Activated naive CD4-positive, alpha-beta T cell treated with anti-CD3 and anti-CD28 coated beads, Interleukin-2, amount 50 U/mL, for 16 hours (primary cell): Measurements from ENCODE around the gene LIPT2.

ENCODE experiments used
- DNase-seq: peaks from one replicate; pipeline ENCODE4 v3.0.0-alpha.2; 2020

LIPT2 gene

DNA sequence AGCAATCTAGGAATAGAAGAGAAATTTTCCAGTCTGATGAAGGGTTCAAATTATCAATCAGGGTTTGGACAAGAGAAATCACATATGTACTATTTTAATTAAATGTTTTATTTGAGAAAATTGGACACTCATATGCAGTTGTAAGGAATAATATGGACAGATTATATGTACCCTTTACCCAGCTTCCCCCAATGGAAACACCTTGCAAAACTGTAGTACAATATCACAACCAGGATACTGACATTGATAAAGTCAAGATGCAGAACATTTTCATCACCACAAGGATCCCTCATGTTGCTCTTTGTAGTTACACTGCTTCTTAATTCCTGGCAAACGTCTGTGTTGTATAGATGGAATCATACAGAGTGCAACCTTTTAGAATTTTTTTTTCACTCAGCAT lies 1.4 kb upstream of the LIPT2 start:
- DNase-seq, result no peak

DNA sequence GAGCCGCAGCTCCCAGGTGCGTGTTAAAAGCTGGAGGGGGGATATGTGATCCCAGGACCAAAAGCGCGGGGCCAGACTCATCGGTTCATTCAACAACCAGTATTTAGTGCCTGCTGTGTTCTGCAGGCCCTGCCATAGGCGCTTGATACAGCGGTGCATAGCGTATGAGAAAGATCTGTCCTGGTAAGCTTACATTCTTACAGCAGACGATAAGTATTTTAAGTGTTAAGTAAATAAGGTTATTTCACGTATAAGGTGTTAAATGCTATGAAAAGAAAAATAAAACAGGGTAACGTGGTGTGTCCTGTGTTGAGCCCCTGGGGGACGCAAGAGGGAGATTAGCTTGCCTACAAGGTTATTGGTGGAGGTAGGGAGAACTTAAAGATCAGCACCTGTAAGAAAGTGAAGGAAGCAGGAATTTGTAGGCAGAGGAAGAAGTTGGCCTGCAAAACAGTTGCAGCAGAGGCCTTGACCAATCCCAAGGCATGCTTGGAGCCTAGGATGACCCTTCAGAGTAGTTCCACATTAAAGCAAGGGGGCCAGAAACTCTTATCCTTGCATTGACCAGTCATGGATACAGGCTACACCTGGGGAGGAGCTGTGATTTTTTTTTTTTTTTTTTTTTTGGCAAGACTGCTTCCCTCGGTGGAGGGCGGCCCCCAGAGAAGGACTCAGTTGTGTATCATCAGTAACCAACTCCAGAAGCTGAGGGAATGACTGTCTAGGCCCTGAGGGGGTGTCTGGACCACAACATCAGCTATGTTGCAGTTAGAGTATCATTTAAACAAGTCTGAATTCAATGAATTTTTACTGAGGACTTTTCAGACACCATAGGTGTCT lies 487 bp upstream of the LIPT2 start:
- no peak for DNase-seq

- DNase-seq, result no peak
These were observed 1.4 kb downstream of the LIPT2 start for GRCh38 chr11:74492084-74492483.

DNA sequence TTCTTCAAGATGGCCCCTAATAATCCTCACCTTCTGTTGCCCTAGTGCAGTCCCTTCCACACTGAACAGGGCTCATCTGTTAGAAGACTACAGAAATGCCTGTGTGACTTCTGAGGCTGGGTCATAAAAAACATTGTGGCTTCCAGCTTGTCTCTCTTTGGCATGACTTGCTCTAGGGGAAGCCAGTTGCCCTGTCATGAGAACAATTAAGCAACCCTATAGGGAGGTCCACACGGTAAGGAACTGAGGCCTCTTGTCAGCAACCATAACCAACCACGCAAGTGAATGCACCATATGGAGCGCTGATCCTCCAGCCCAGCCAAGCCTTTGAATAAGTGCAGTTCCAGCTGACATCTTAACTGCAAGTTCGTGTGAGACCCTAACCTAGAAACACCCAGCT lies 2.6 kb downstream of the LIPT2 start:
- DNase-seq, result no peak

DNA sequence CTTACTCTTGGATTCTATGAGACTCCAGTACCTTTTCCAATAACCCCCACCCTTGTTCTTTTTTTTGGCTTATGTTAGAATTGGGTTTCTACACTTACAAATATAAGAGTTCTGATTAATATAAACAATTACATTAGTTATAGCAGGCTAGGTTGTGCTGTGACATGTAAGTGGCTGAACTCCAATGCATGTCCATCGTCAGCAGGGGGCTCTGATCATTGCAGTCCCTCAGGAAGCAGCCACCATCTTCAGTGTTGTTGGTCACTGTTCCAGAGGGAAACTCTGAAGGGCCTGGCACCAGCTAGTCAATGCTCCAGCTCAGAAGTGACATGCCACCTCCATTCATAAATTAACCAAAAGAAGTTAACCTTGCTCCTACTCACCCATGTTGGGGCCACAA lies 5.6 kb downstream of the LIPT2 start:
- no peak for DNase-seq

- DNase-seq, result no peak
These were observed 7.7 kb downstream of the LIPT2 start for GRCh38 chr11:74485868-74486267.

DNA sequence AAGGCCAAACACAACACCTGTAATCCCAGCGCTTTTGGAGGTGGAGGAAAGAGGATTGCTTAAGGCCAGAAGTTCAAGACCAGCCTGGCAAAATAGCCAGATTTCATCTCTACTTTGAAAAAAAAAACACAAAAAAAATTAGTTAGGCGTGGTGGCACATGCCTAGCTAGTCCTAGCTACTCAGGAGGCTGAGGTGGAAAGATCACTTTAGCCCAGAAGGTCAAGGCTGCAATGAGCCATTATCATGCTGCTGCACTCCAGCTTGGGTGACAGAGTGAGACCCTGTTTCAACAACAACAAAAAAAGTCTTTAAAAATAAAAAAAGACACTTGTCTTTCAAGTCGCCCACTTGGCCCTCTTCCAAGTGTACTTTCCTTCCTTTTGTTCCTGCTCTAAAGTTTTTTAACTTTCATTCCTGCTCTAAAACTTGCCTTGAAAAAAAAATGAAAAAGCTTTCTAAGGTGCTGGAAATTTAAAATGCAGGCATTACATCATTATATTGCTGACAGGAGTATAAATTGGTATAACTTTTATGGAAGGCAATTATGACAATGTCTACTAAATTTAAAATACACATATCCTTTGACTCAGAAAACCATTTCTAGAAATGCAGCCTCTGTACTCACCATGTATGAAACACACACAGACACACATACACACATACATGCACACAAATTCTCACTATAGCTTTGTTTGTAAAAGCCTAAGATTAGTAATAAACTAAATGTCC lies 12.7 kb downstream of the LIPT2 start:
- no peak for DNase-seq

GRCh38 chr11:74479732-74480123 lies 13.8 kb downstream of the LIPT2 start:
- no peak for DNase-seq

GRCh38 chr11:74478877-74479731 lies 14.4 kb downstream of the LIPT2 start:
- DNase-seq, result no peak

DNA sequence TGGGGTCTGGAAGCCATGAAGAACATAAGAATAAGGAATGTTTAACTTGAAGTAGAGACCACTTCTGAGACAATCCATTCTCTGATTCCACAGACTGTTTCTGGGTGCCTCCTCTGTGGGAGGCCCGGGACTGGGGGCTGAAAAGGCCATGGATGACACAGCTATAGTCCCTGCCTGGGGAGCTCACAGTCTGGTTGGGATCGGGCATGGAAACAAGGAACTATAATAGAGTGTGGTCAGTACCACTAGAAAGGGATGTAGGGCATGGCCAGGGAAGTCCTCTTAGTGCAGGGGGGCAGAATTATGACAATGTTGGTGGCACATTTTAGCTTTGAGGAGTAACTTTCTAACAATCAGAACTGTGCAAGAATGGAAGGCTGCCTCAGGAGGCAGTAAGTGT lies 17.0 kb downstream of the LIPT2 start:
- no peak for DNase-seq

DNA sequence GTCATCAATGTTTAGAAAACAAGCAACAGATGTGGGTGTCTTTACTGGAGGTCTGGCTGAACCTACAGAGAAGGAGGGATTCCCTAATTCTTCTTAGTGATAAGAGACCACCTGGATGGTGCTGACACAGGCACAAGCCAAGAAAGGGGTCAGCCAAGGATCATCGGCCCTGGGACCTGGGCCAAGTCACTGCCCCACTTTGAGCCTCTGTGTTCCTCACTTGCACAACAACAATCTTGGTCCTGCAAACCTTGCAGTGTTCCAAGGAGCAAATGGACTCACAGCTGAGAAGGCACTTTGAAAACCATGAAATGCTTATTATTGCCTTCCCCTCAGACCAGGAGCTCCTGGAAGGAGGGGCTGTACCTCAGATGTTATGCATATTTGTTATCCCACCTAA lies 19.2 kb downstream of the LIPT2 start:
- no peak for DNase-seq

- DNase-seq, result no peak
These were observed 19.9 kb downstream of the LIPT2 start for GRCh38 chr11:74473382-74474173.

- DNase-seq, result no peak
These were observed 21.7 kb downstream of the LIPT2 start for GRCh38 chr11:74471668-74472429.

- DNase-seq, result no peak
These were observed 22.5 kb downstream of the LIPT2 start for GRCh38 chr11:74471037-74471436.

DNA sequence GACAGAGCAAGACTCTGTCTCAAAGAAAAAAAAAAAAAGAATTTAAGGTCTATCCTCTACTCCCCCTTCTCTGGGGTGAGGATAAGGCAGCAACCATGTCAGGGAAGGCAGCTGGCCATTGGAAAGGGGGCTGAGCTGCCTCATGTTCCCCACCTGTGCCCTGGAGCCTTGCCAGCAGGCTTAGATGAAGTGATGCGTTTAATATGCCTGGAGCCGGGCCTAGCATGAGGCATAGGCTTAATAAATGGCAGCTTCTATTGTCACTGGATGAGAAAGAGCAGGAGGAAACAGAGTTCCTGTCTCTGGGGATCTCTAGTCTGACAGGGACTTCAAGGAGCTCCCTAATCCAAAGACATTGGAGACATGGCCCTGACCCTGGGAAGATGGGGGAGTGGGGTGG lies 23.0 kb downstream of the LIPT2 start:
- no peak for DNase-seq

DNA sequence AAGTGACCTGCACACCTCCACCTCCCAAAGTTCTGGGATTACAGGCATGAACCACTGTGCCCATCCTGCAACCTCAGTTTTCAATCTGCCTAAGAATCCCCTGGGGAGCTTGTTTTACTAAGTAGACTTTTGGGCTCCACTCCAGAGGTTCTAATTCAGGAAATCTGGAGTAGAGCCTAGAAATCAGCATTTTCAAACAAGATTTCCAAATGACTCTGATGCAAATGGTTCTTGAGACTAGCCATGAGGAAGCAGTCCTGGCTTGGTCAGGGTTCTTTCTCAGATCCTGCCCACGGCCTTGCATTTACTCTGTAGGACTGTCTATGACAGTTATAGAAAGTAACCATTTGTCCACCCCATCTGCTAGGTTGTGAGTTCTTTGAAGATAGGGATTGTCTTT lies 24.6 kb downstream of the LIPT2 start:
- no peak for DNase-seq

DNA sequence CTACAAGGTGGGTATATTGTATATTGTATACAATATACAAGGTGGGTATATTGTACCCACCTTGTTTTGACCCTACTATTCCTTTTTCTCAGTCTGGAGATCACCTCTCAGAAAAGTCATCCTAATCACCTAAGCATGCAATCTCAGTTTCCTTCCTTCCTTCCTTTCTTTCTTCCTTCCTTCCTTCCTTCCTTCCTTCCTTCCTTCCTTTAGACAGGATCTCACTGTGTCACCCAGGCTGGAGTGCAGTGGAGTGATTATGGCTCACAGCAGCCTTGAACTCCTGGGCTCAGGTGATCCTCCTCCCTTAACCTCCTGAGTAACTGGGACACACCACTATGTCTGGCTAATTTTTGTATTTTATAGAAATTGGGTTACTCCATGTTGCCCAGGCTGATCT lies 25.0 kb downstream of the LIPT2 start:
- no peak for DNase-seq

- DNase-seq, result no peak
These were observed 25.5 kb downstream of the LIPT2 start for GRCh38 chr11:74468058-74468457.

DNA sequence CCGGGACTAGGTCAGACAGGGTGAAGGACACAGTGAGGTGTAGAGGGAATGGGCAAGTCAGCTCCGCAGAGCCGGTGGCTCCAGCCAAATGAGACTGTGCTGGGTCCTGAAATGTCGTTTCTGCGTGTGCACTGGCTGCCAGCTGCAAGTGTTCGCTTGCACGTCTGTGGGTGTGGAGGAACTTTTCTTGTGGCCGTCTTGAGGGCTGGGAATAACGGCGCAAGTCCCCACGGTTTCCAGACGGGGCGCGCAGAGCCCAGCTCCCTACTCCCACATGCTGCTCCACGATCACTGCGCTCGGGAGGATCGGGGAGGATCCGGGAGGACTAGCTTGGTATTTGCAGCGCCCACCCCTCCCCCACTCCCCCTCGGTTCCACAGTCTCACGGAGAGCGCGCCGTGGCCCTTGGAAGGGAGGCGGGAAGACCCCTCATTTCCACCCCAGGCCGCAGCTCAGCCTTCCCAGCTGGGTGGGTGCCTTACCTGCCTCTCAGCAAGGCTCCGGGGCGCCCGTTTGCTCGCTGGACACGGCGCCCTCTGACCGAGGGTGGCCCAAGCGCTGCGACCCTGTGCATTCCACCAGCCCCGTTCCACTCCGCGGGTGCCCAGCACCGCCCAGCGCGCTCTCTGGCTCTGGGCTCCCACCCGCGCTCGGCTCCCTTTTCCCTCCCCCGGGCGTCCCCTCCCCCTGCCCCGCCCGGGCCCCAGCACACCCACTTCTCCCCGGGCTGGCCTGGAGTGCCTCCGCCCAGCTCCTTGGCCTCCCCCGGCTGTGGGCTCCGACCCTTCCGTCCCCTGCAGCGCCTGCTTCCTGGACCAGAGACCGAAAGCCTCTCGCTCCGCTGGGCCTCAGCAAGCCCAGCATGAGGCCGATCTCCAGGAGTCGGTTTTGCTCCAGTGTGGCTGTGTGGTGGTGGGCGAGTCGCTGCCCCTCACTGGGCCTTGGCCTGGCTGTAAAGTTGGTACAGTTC lies 26.3 kb downstream of the LIPT2 start, which contains the start of gene KCNE3:
Gene KCNE3, minus strand, starts transcription at position 634 of the 970 bp plus-strand sequence. CDS start 9,986 bp downstream, outside the sequence.
- no peak for DNase-seq

GRCh38 chr11:74465291-74465708 lies 28.2 kb downstream of the LIPT2 start:
- DNase-seq, result no peak
